Measurements from ENCODE around the gene RGS19.
"Not testable (repeated sequence)": the region's sequence is repeated elsewhere in the genome, so short reads cannot be mapped to it uniquely, and the experiment has no call there.

The RGS19 gene

DNA sequence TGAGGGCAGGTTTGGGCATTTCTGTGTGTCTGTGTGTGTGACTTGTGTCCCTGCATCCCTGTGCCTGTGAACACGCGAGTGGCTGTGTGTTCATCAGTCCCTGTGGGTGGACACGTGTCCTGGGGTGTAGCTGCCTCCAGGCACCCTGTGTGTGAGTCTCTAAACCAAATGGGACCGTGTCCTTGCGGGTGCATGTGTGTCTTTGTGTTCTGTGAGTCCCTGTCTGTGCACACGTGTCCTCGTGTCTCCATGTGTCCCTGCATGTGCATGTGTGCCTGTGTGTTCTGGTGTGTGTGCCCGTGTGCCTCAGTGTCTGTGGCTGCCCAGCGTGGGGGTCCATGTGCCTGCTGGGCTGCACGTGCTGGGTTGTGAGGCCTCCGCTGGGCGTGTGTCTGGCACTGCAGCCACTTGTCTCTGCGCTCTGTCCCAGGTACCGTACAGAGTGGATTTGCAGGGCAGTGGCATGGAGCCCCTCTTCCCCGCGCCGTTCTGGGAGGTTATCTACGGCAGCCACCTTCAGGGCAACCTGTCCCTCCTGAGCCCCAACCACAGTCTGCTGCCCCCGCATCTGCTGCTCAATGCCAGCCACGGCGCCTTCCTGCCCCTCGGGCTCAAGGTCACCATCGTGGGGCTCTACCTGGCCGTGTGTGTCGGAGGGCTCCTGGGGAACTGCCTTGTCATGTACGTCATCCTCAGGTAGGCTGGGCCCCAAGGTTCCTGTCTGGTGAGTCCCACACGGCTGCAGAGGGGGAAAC lies 13.1 kb upstream of the RGS19 start:
- peak in 1 of 2 experiments; percentile 21 for DNase-seq

DNA sequence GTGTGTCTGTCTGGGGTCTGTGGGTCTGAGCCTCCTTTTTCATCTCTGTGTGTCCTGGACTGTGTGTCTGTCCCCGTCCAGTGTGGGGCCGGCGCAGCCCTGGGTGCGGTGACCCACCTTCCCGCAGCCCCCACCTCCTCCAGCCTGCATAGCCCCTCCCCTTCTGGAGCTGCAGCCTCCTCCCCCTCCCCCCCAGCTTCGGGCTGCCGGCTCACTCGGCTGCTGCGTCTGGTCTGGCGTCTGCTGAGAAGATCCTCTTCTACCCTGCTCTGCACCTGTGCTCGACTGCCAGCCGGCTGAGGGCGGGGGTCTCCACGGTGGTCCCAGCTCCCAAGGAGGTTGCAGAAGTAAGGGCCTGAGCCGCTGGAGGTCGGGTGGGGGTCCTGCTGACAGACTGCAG lies 12.5 kb upstream of the RGS19 start:
- DNase-seq, result no peak

- no peak for DNase-seq
These were observed 12.0 kb upstream of the RGS19 start for GRCh38 chr20:64091340-64091739.

DNA sequence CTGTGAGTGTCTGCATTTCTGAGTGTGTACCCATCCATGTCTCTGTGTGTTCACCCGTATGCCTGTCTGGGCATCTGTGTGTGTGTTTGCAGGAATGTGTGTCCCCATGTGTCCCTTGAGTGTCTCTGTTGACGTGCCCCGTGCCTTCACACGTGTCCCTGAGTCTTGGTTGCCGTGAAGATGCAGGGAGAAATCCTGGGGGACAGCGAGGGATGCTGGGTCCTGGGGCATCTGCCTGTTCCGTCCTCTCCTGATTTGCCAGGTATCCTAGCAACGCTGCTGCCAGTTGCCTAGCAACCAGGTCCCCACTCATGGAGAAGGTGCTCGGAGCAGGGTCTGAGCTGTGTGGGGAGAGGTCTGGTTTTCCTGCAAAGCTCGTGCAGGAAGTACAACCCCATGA lies 10.8 kb upstream of the RGS19 start:
- DNase-seq, result peak in 1 of 2 experiments; percentile 58

DNA sequence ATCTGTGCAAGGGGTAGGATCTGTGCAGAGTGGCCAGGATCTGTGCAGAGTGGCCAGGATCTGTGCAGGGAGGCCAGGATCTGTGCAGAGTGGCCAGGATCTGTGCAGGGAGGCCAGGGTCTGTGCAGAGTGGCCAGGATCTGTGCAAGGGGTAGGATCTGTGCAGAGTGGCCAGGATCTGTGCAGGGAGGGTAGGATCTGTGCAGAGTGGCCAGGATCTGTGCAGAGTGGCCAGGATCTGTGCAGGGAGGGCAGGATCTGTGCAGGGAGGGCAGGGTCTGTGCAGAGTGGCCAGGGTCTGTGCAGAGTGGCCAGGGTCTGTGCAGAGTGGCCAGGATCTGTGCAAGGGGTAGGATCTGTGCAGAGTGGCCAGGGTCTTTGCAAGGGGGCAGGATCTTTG lies 9.3 kb upstream of the RGS19 start:
- not testable (repeated sequence) for DNase-seq

DNA sequence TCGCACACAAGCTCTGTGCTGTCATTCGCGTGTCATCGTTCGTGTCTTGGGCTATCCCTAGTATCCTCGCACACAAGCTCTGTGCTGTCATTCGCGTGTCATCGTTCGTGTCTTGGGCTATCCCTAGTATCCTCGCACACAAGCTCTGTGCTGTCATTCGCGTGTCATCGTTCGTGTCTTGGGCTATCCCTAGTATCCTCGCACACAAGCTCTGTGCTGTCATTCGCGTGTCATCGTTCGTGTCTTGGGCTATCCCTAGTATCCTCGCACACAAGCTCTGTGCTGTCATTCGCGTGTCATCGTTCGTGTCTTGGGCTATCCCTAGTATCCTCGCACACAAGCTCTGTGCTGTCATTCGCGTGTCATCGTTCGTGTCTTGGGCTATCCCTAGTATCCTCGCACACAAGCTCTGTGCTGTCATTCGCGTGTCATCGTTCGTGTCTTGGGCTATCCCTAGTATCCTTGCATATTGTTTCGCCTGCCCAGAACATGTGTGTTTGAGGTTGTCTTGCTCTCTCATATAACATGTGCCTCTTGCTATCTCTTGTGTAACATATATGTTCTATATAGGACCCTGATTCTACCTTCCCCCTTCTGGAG lies 8.0 kb upstream of the RGS19 start:
- not testable (repeated sequence) for DNase-seq

- no peak for DNase-seq
These were observed 7.5 kb upstream of the RGS19 start for GRCh38 chr20:64086801-64087200.

DNA sequence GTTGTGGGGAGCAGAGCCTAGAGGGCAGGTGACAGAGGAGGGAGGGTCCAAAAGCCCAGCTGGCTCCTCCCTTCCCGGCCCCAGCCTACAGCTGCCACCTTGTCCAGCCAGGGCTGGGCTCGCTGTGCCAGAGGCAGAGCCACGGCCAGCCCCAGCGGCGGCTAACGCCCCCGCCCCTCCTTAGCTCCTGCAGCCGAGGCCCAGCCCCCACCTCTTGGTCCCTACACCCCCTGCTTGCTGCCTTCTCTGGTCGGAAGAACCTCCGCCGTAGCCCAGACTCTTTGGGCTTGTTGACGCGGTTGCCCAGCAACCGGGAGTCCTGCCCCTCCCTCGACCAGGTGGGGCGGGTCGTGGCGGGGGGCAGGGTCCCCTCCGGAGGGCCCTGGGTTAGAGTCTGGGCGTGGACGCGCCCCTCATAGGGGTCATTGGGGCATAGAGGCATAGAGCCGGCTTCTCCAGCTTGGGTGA lies 5.4 kb upstream of the RGS19 start:
- no peak for DNase-seq

DNA sequence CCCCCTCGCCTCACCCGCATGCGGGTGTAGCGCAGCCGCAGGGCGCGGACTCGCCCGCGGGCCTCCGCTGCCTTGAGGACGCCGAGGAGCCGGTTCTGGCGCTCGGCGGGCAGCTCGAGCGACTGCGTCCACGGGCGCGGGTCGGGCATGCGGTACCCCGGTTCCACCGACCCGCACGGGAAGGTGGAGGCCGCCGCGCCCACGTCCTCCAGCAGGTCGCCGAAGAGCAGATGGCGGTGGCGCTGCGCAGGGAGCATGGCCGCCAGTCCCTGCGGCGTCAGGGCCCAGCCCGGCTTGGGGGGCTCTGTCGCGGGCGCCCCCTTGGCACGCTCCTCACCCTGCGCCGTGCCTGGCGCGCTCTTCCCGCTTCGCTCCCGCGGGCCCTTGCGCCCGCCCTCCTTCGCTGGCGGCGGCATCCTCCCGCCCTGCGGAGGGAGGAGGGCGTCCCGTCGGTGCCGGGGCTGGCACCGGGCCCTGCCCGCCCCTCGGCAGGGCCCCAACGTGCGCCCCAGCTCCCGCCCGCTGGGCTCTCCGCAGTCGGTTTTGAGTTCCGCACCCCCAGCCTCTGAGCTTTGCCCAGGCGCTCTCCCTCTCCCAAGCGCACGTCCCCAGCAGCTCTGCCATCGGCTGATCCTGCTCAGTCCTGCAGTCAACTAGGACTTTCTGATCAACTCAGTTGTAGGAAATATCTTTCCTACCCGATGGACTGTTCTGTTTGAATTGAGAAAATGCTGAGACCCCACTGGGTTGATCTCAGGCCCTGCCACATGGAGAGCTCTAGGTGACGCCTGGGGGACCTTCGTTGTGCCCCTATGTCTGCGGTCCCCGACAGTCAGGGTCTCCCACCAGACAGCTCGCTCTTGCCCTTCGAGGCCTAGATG lies 4.7 kb upstream of the RGS19 start, which contains the start of gene LKAAEAR1:
LKAAEAR1 (minus strand) TSS at position 595 of the 881 bp plus-strand sequence; CDS start at position 416, 179 bp downstream.
- no peak for DNase-seq

DNA sequence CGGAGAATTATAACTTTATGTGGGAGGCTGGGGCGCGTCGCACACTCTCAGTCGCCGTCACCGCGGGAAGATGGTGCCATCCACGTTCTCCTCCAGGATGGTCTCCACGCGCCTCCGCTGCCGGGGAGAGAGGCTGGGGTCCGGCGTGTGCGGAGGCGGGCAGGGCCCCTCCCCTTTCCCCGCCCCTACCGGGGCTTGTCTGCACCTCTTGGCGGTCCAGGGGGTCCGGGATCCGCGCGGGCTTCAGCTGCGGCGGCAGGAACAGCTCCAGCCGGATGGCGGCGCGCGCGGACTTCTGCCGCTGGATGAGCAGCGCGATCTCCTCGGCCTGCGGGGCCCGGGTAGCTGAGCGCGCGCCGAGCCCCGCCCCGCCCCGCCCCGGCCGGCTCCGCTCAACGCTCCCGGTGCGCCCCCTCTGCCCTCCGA lies 4.1 kb upstream of the RGS19 start:
- peak; percentile 20 to 90 for DNase-seq

DNA sequence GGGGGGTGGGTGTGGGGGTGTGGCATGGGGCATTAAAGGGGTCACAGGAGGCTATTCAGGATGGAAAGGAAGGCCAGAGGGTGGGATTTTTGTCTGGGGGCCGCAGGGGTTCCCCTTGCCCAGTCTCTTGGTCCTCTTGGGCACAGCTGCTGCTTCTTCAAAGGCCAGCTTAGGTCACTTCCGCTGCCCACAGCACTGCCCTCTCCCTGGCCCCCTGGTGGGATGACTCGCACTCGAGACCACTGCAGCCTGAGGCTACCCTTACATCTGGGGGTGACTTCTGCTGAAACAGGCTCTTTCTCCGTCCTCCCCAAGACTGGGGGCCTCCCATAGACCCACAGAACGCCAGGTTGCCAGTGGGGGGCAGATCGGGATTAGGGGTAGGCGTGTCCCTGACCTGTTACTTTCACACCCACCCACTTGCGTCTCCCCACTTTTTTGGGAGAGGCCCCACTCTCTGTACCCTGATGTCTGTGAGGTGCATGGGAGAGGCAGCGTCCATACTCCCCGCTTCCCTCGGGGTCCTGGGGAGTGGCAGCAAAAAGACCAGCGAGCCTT lies 3.6 kb upstream of the RGS19 start:
- no peak for DNase-seq

- DNase-seq, result peak in 1 of 2 experiments; percentile 40
These were observed 2.9 kb upstream of the RGS19 start for GRCh38 chr20:64082126-64082731.

DNA sequence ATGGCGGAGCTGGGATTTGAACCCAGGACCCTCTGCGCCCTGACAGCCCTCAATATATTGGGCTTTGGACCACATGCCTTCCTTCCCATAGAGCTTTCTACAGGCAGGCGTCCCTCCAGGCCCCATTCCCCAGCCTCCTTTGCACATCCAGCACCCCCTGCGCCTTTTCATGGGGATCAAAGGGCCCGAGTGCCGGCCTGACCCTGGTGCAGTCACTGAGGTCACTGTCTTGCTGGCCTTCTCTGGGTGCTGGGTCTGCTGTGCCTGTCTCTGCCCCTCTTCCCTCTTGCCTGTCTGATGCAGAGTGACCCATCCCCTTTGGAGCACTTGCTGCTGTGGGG lies 2.3 kb upstream of the RGS19 start:
- no peak for DNase-seq

GRCh38 chr20:64080813-64081623 lies 1.7 kb upstream of the RGS19 start:
- DNase-seq, result no peak

DNA sequence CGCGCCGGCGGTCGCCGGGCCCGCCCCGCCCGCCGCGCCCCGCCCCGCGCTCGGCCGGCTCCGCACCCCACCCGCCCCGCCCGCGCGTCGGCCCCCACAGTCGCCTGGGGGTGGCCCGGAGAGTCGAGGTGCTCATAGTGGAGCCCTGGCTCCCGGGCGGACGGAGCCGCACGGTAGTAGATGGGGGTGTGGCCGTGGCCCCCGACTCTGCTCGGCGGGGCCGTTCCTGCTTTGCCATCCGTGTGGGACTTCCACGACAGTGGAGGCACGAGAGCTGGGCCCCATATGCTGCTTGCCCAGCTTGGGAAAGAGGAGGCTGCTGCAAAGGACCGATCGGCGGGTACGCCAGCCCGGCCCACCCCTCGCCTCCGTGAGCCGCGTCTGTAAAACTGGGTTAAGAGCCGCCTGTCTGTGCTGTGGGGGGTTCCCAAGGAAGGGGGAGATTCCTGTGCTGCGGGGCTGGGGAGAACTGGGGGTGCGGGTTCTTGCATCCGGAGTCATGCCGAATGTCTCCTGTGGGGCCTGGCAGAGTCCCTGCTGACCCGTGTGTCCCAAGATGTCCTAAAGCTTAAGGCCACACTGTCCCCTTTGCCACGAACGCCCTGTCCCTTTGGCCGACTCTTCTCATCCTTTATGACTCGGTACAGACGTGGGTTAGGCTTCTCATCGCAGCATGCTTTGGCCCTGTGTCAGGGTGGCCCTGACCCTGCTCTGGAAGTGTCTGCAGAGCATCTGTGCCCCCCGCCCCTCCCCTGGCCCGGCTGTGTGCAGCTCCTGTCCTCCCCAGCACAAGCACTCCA lies 895 bp upstream of the RGS19 start, which contains the start of gene OPRL1:
OPRL1 (plus strand) TSS at position 70 of the 800 bp plus-strand sequence. CDS start 12,639 bp downstream, outside the sequence.
- no peak for DNase-seq

DNA sequence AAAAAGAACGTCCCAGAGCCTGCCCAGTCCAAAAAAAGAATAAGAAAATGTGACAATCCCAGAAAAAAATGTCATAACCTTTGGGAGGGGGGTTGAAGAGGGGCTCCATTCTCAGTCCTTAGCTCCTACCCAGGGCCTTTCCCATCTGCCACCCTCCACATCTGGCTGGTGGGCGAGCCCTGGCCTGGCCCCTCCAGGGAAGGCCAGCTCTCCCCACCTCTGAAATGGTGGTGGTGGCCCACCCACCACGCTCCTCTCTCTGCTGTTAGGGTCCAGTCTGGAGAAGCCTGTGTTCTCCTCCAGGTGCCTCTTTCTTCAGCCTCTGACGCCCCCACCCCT lies 415 bp downstream of the RGS19 start:
- DNase-seq, result no peak

DNA sequence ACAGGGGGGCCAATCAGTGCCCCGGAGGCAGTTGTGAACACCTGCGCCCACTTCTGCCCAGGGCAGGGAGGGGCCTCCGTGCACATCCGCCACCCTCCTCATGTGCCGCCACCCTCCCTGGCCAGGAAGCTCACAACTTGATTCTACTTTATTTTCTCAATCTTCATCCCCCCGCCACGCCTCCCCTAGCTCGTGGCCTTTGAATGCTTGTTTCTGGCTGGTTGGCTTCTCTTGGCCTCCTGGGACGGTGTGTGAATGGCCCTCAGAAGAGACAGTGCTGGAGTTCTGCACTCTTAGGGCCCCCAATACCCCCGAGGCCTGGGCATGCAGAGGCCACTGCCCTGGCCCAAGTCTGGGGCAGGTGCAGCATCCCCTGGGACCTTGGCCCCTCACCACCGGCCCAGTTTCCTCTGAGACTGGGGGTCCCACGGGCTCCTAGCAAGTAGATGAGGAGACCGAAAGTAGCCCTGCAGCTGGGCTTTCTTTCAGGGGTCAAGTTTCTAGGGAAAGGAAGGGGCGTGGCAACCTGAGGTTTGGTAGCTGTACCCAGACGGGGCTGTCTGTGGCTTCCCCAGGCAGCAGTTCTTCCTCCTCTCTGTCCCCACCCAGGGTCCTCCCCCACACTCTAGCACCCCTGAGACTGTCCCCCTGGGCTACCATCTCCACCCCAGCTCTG lies 1.3 kb downstream of the RGS19 start:
- no peak for DNase-seq

DNA sequence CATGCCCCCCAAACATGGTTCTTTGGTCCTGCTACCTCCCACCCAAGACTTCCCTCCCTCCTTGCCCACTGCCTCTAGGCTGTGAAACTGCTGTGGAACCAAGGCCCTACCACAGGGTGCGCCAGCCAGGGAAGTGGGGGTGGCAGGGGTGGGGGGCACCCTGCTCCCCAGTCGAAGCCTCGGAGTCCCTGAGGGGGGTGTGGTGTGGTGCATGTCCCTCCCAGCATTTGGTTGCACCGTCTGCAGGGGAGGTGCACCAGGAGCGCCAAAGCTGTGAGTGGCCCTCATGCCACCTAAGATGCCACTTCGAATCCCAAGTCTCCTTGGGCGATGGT lies 1.8 kb downstream of the RGS19 start:
- DNase-seq, result no peak

- no peak for DNase-seq
These were observed 2.2 kb downstream of the RGS19 start for GRCh38 chr20:64077094-64077493.

Data from NCI-H446 (cell line).